Gastrocnemius medialis (tissue), 4 donors: ENCODE measurements around the gene CDK16. TPM values are rescaled to one million over a fixed set of nuclear protein-coding genes. Genes with fewer than 3 reads are reported as not detected.

Experiments
- ATAC-seq, 2 donors: fragments of 150-250 bp; one replicate each; pipeline ENCODE4 v1.9.1; 2016
- DNase-seq, 2 donors: peaks; one replicate each; pipeline ENCODE4 v3.0.0-alpha.2; 2019
- H3K27ac ChIP-seq, 4 donors: fragments of 200-600 bp; sonication (generic); 1 replicate in 1 of 4; 2 replicates in 3 of 4; pipeline ENCODE4 v1.5.1; 2016 to 2018; ENCODE audit warnings: mild to moderate bottlenecking in 2 of 4, moderate library complexity in 1 of 4
- H3K27me3 ChIP-seq, 3 donors: fragments of 200-600 bp; sonication (generic) in 2 of 3; 1 replicate in 1 of 3; 2 replicates in 2 of 3; pipeline versions ENCODE4 v1.5.1 to v1.6.0; 2016 to 2019; ENCODE audit warnings: mild to moderate bottlenecking in 1 of 3, moderate library complexity in 1 of 3
- H3K36me3 ChIP-seq, 2 donors: fragments of 200-600 bp; sonication (generic) in 1 of 2; one replicate each; pipeline ENCODE4 v1.5.1; 2017 to 2018
- H3K4me1 ChIP-seq, 2 donors: fragments of 200-600 bp; sonication (generic) in 1 of 2; one replicate each; pipeline ENCODE4 v1.5.1; 2016 to 2017; ENCODE audit warnings: mild to moderate bottlenecking in 2 of 2
- H3K4me3 ChIP-seq, 4 donors: fragments of 200-600 bp; sonication (generic) in 3 of 4; 1 replicate in 1 of 4; 2 replicates in 3 of 4; pipeline ENCODE4 v1.5.1; 2016 to 2019; ENCODE audit warnings: mild to moderate bottlenecking in 2 of 4
- H3K9me3 ChIP-seq, 3 donors: fragments of 200-600 bp; sonication (generic) in 2 of 3; 1 replicate in 1 of 3; 2 replicates in 2 of 3; pipeline ENCODE4 v1.5.1; 2016 to 2019
- POLR2A ChIP-seq, 2 donors: fragments of 450-650 bp; IDR thresholded peaks; one replicate each; pipeline ENCODE4 v1.6.1; 2017; ENCODE audit warnings: antibody characterized with exemption in 2 of 2, mild to moderate bottlenecking in 2 of 2, moderate library complexity in 2 of 2
- in situ Hi-C, 4 donors: fragments of 200-750 bp; cut with MboI; loops; one replicate each; pipeline versions ENCODE4 v1.15.0 to v1.8.0; 2017; ENCODE audit warnings: low sequenced_read_pairs in 4 of 4
- intact Hi-C: fragments of 100-400 bp; cut with DNase I; formaldehyde crosslinking; loops from one replicate; pipeline ENCODE4 v1.15.1; 2023; ENCODE audit warnings: low total_unique reads
- total RNA-seq, 4 donors: library from RNA; depleted of rRNA; stranded (reverse); fragments of >200 nt; gene quantifications; one replicate each; pipeline versions ENCODE4 v1.1.0 to v1.2.3, GENCODE V29; 2016
- TF ChIP-seq, protein P1 (sequence below), 5 experiments: fragments of 450-650 bp in 3 of 5; fragments of 200-600 bp in 2 of 5; sonication (generic) in 2 of 5; IDR thresholded peaks in 4 of 5; conservative IDR thresholded peaks in 1 of 5; 1 replicate in 4 of 5; 2 replicates in 1 of 5; pipeline ENCODE4 v1.5.1; 2016 to 2019; ENCODE audit warnings: antibody characterized with exemption in 5 of 5, mild to moderate bottlenecking in 3 of 5, moderate library complexity in 3 of 5

CDK16 gene
- total RNA-seq, 4 donors from 2014 or later = 124 to 208 (median 178) TPM

- ATAC-seq (no peak), DNase-seq (no peak)
- Histone ChIP-seq H3K36me3 (peaks cover 0 to 52% of the 10 kb centered on the region in 2 donors), H3K9me3 (no peaks in the 10 kb centered on the region), H3K4me3 (no peak overlapping the region), H3K4me1 (no peaks in the 10 kb centered on the region), H3K27ac (peak overlapping the region in 3 of 4 donors; percentile 68 to 77 (median 71)), H3K27me3 (no peaks in the 10 kb centered on the region)
- intact Hi-C loops = no loop called here
- no peak for TF ChIP-seq POLR2A (IDR thresholded peaks at IDR 0.05)
- TF ChIP-seq, protein P1, sequence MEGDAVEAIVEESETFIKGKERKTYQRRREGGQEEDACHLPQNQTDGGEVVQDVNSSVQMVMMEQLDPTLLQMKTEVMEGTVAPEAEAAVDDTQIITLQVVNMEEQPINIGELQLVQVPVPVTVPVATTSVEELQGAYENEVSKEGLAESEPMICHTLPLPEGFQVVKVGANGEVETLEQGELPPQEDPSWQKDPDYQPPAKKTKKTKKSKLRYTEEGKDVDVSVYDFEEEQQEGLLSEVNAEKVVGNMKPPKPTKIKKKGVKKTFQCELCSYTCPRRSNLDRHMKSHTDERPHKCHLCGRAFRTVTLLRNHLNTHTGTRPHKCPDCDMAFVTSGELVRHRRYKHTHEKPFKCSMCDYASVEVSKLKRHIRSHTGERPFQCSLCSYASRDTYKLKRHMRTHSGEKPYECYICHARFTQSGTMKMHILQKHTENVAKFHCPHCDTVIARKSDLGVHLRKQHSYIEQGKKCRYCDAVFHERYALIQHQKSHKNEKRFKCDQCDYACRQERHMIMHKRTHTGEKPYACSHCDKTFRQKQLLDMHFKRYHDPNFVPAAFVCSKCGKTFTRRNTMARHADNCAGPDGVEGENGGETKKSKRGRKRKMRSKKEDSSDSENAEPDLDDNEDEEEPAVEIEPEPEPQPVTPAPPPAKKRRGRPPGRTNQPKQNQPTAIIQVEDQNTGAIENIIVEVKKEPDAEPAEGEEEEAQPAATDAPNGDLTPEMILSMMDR (IDR thresholded peaks at IDR 0.05 in 4 of 5, conservative IDR thresholded peaks at IDR 0.05 in 1 of 5) = no peak
- in situ Hi-C loops = loop anchor here in 1 of 4 donors (25.0 kb wide), 1 partner anchor 184 kb away; the partner anchor contains the start of gene ZNF157
Observed at GRCh38 chrX:47178337-47178736, 40.1 kb upstream of the CDK16 start.

- Histone ChIP-seq H3K36me3 (peaks cover 0 to 44% of the 10 kb centered on the region in 2 donors), H3K4me3 (no peak overlapping the region), H3K27me3 (no peaks in the 10 kb centered on the region), H3K9me3 (no peaks in the 10 kb centered on the region), H3K4me1 (no peaks in the 10 kb centered on the region), H3K27ac (peak overlapping the region; percentile 49 to 77 (median 70))
- intact Hi-C loops (no loop called here), in situ Hi-C loops (loop anchor here in 1 of 4 donors (25.0 kb wide), 1 partner anchor 183 kb away; the partner anchor contains the start of gene ZNF157)
- DNase-seq = peak; percentile 33 to 75
- TF ChIP-seq, protein P1 (IDR thresholded peaks at IDR 0.05 in 4 of 5, conservative IDR thresholded peaks at IDR 0.05 in 1 of 5) = no peak
- no peak for TF ChIP-seq POLR2A (IDR thresholded peaks at IDR 0.05)
- peak; percentile 82 to 86 for ATAC-seq
Observed at GRCh38 chrX:47179221-47179927, 39.1 kb upstream of the CDK16 start.

DNA sequence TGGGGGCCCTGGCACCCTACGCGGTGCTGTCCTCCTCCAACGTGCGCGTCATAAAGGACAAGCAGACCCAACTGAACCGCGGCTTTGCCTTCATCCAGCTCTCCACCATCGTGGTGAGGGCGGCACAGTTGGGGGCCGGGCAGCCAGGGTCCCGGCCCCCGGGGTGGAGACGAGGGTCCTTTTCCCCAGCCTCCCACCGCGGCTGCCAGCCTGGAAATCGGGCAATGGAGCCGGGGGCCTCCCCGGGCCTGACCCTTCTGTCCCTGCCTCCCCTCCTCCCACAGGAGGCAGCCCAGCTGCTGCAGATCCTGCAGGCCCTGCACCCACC lies 38.6 kb upstream of the CDK16 start:
- intact Hi-C loops = no loop called here
- peak overlapping the region; percentile 49 to 77 (median 70) for H3K27ac ChIP-seq
- no peak for DNase-seq
- no peak for ATAC-seq
- no peaks in the 10 kb centered on the region for H3K27me3 ChIP-seq
- H3K4me3 ChIP-seq = no peak overlapping the region
- TF ChIP-seq, protein P1 (IDR thresholded peaks at IDR 0.05 in 4 of 5, conservative IDR thresholded peaks at IDR 0.05 in 1 of 5) = no peak
- no peak for TF ChIP-seq POLR2A (IDR thresholded peaks at IDR 0.05)
- in situ Hi-C loops = loop anchor here in 1 of 4 donors (25.0 kb wide), 1 partner anchor 182 kb away; the partner anchor contains the start of gene ZNF157
- H3K4me1 ChIP-seq = no peaks in the 10 kb centered on the region
- H3K9me3 ChIP-seq = no peaks in the 10 kb centered on the region
- peaks cover 0 to 39% of the 10 kb centered on the region in 2 donors for H3K36me3 ChIP-seq

DNA sequence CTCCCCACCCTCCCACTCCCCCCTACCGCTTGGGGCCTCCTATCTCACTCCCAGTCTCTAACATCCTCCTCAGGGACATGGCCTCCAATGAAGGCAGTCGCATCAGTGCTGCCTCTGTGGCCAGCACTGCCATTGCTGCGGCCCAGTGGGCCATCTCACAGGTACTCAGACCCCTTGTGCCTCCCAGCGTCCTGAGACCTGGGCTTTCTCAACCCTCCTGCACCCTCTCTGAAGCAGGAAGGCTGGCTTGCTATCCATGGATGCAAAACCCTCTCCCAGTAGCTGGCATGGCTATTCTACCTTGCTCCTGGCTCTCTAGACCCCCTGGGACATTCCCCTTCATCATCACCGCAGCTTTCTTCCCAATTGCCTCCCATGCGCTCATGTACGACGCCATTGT lies 38.1 kb upstream of the CDK16 start:
- no peaks in the 10 kb centered on the region for H3K4me1 ChIP-seq
- peak overlapping the region in 1 of 4 donors; percentile 77 for H3K27ac ChIP-seq
- no peaks in the 10 kb centered on the region for H3K9me3 ChIP-seq
- H3K36me3 ChIP-seq = peaks cover 0 to 37% of the 10 kb centered on the region in 2 donors
- H3K27me3 ChIP-seq = no peaks in the 10 kb centered on the region
- in situ Hi-C loops = loop anchor here in 1 of 4 donors (25.0 kb wide), 1 partner anchor 182 kb away; the partner anchor contains the start of gene ZNF157
- ATAC-seq (no peak), DNase-seq (no peak)
- no peak for TF ChIP-seq POLR2A (IDR thresholded peaks at IDR 0.05)
- TF ChIP-seq, protein P1 (IDR thresholded peaks at IDR 0.05 in 4 of 5, conservative IDR thresholded peaks at IDR 0.05 in 1 of 5) = no peak
- H3K4me3 ChIP-seq = no peak overlapping the region
- intact Hi-C loops = no loop called here
